ENCODE data around the gene PSMA6.

The PSMA6 gene

GRCh38 chr14:35303149-35303935 lies 11.2 kb downstream of the PSMA6 start:
- H3K4me3 ChIP-seq (ENCODE audit: low read length) = no peak overlapping the region
- H3K9ac ChIP-seq (ENCODE audit: low read length) = no peak overlapping the region
- H3K27me3 ChIP-seq (ENCODE audit: control insufficient read depth, insufficient read depth, low read length) = no peaks in the 10 kb centered on the region
- H3K27ac ChIP-seq (ENCODE audit: low read depth, low read length) = no peak overlapping the region
- H3K36me3 ChIP-seq (ENCODE audit: control insufficient read depth, insufficient read depth, low read length) = peaks cover 2% of the 10 kb centered on the region
- H3K4me1 ChIP-seq (ENCODE audit: control insufficient read depth, insufficient read depth, low read length) = peaks cover 2% of the 10 kb centered on the region

- no peaks in the 10 kb centered on the region for H3K27me3 ChIP-seq (ENCODE audit: control insufficient read depth, insufficient read depth, low read length)
- no peak overlapping the region for H3K4me3 ChIP-seq (ENCODE audit: low read length)
- peaks cover 2% of the 10 kb centered on the region for H3K36me3 ChIP-seq (ENCODE audit: control insufficient read depth, insufficient read depth, low read length)
- H3K27ac ChIP-seq (ENCODE audit: low read depth, low read length) = no peak overlapping the region
- peaks cover 2% of the 10 kb centered on the region for H3K4me1 ChIP-seq (ENCODE audit: control insufficient read depth, insufficient read depth, low read length)
- H3K9ac ChIP-seq (ENCODE audit: low read length) = no peak overlapping the region
Measured at GRCh38 chr14:35304812-35305462, 12.8 kb downstream of the PSMA6 start.

GRCh38 chr14:35305633-35306032 lies 13.5 kb downstream of the PSMA6 start:
- H3K4me1 ChIP-seq (ENCODE audit: control insufficient read depth, insufficient read depth, low read length) = peaks cover 2% of the 10 kb centered on the region
- H3K36me3 ChIP-seq (ENCODE audit: control insufficient read depth, insufficient read depth, low read length) = peaks cover 2% of the 10 kb centered on the region
- no peaks in the 10 kb centered on the region for H3K27me3 ChIP-seq (ENCODE audit: control insufficient read depth, insufficient read depth, low read length)
- no peak overlapping the region for H3K27ac ChIP-seq (ENCODE audit: low read depth, low read length)
- H3K9ac ChIP-seq (ENCODE audit: low read length) = no peak overlapping the region
- H3K4me3 ChIP-seq (ENCODE audit: low read length) = no peak overlapping the region

- Histone ChIP-seq H3K4me3 (ENCODE audit: low read length) (no peak overlapping the region), H3K36me3 (ENCODE audit: control insufficient read depth, insufficient read depth, low read length) (peaks cover 2% of the 10 kb centered on the region), H3K9ac (ENCODE audit: low read length) (no peak overlapping the region), H3K27me3 (ENCODE audit: control insufficient read depth, insufficient read depth, low read length) (no peaks in the 10 kb centered on the region), H3K27ac (ENCODE audit: low read depth, low read length) (no peak overlapping the region), H3K4me1 (ENCODE audit: control insufficient read depth, insufficient read depth, low read length) (peaks cover 2% of the 10 kb centered on the region)
Measured at GRCh38 chr14:35306114-35306513, 13.9 kb downstream of the PSMA6 start.

- Histone ChIP-seq H3K4me1 (ENCODE audit: control insufficient read depth, insufficient read depth, low read length) (no peaks in the 10 kb centered on the region), H3K27me3 (ENCODE audit: control insufficient read depth, insufficient read depth, low read length) (no peaks in the 10 kb centered on the region), H3K4me3 (ENCODE audit: low read length) (no peak overlapping the region), H3K36me3 (ENCODE audit: control insufficient read depth, insufficient read depth, low read length) (peaks cover 5% of the 10 kb centered on the region), H3K27ac (ENCODE audit: low read depth, low read length) (no peak overlapping the region), H3K9ac (ENCODE audit: low read length) (no peak overlapping the region)
Measured at GRCh38 chr14:35317820-35318219, 25.6 kb downstream of the PSMA6 start.

- Histone ChIP-seq H3K4me1 (ENCODE audit: control insufficient read depth, insufficient read depth, low read length) (no peaks in the 10 kb centered on the region), H3K9ac (ENCODE audit: low read length) (no peak overlapping the region), H3K27ac (ENCODE audit: low read depth, low read length) (no peak overlapping the region), H3K27me3 (ENCODE audit: control insufficient read depth, insufficient read depth, low read length) (no peaks in the 10 kb centered on the region), H3K4me3 (ENCODE audit: low read length) (no peak overlapping the region), H3K36me3 (ENCODE audit: control insufficient read depth, insufficient read depth, low read length) (peaks cover 5% of the 10 kb centered on the region)
Measured at GRCh38 chr14:35319509-35319908, 27.3 kb downstream of the PSMA6 start.

- Histone ChIP-seq H3K4me3 (ENCODE audit: low read length) (no peak overlapping the region), H3K4me1 (ENCODE audit: control insufficient read depth, insufficient read depth, low read length) (no peaks in the 10 kb centered on the region), H3K36me3 (ENCODE audit: control insufficient read depth, insufficient read depth, low read length) (peaks cover 5% of the 10 kb centered on the region), H3K27me3 (ENCODE audit: control insufficient read depth, insufficient read depth, low read length) (no peaks in the 10 kb centered on the region), H3K9ac (ENCODE audit: low read length) (no peak overlapping the region), H3K27ac (ENCODE audit: low read depth, low read length) (no peak overlapping the region)
Measured at GRCh38 chr14:35320472-35320871, 28.3 kb downstream of the PSMA6 start.

GRCh38 chr14:35326375-35326774 lies 34.2 kb downstream of the PSMA6 start:
- Histone ChIP-seq H3K4me3 (ENCODE audit: low read length) (no peak overlapping the region), H3K27ac (ENCODE audit: low read depth, low read length) (no peak overlapping the region), H3K4me1 (ENCODE audit: control insufficient read depth, insufficient read depth, low read length) (no peaks in the 10 kb centered on the region), H3K27me3 (ENCODE audit: control insufficient read depth, insufficient read depth, low read length) (no peaks in the 10 kb centered on the region), H3K36me3 (ENCODE audit: control insufficient read depth, insufficient read depth, low read length) (no peaks in the 10 kb centered on the region), H3K9ac (ENCODE audit: low read length) (no peak overlapping the region)

GRCh38 chr14:35331605-35332516 lies 39.7 kb downstream of the PSMA6 start:
- no peaks in the 10 kb centered on the region for H3K36me3 ChIP-seq (ENCODE audit: control insufficient read depth, insufficient read depth, low read length)
- H3K9ac ChIP-seq (ENCODE audit: low read length) = no peak overlapping the region
- no peaks in the 10 kb centered on the region for H3K27me3 ChIP-seq (ENCODE audit: control insufficient read depth, insufficient read depth, low read length)
- peaks cover 8% of the 10 kb centered on the region for H3K4me1 ChIP-seq (ENCODE audit: control insufficient read depth, insufficient read depth, low read length)
- H3K27ac ChIP-seq (ENCODE audit: low read depth, low read length) = no peak overlapping the region
- no peak overlapping the region for H3K4me3 ChIP-seq (ENCODE audit: low read length)

GRCh38 chr14:35332517-35333263 lies 40.5 kb downstream of the PSMA6 start:
- Histone ChIP-seq H3K36me3 (ENCODE audit: control insufficient read depth, insufficient read depth, low read length) (no peaks in the 10 kb centered on the region), H3K27ac (ENCODE audit: low read depth, low read length) (no peak overlapping the region), H3K4me3 (ENCODE audit: low read length) (no peak overlapping the region), H3K4me1 (ENCODE audit: control insufficient read depth, insufficient read depth, low read length) (peaks cover 16% of the 10 kb centered on the region), H3K9ac (ENCODE audit: low read length) (no peak overlapping the region), H3K27me3 (ENCODE audit: control insufficient read depth, insufficient read depth, low read length) (no peaks in the 10 kb centered on the region)

GRCh38 chr14:35333264-35333730 lies 41.1 kb downstream of the PSMA6 start:
- Histone ChIP-seq H3K27me3 (ENCODE audit: control insufficient read depth, insufficient read depth, low read length) (no peaks in the 10 kb centered on the region), H3K27ac (ENCODE audit: low read depth, low read length) (no peak overlapping the region), H3K9ac (ENCODE audit: low read length) (no peak overlapping the region), H3K4me3 (ENCODE audit: low read length) (no peak overlapping the region), H3K36me3 (ENCODE audit: control insufficient read depth, insufficient read depth, low read length) (no peaks in the 10 kb centered on the region), H3K4me1 (ENCODE audit: control insufficient read depth, insufficient read depth, low read length) (peaks cover 17% of the 10 kb centered on the region)

All from rectal smooth muscle tissue (tissue), 1 donor.